Motor neuron (in vitro differentiated cells): ENCODE measurements around the gene SEMA3F. TPM values are rescaled to one million over a fixed set of nuclear protein-coding genes. Genes with fewer than 3 reads are reported as not detected.
A peak's percentile ranks its signal among the peaks of the same experiment; 100 is the strongest.
"Not testable (repeated sequence)": the region's sequence is repeated elsewhere in the genome, so short reads cannot be mapped to it uniquely, and the experiment has no call there.

Experiments
- ATAC-seq, 8 experiments: fragments of 200-7000 bp; cut with Tn5 transposase; replicated peaks in 6 of 8; 2 replicates each; pipeline ENCODE4 v1.8.0; 2021; ENCODE audit warnings: mild to moderate bottlenecking in 8 of 8, moderate library complexity in 8 of 8
- H3K27ac ChIP-seq, 2 donors: fragments of 250-450 bp; sonication (Bioruptor Pico); 2 replicates each; pipeline ENCODE4 v1.9.0; 2021; ENCODE audit warnings: antibody characterized with exemption in 2 of 2, mild to moderate bottlenecking in 2 of 2, moderate library complexity in 1 of 2
- H3K4me1 ChIP-seq, 2 donors: fragments of 250-450 bp; sonication (Bioruptor Pico); replicated peaks in 1 of 2; 2 replicates each; pipeline ENCODE4 v1.6.1; 2021; ENCODE audit warnings: antibody characterized with exemption in 2 of 2, mild to moderate bottlenecking in 2 of 2, moderate library complexity in 1 of 2
- H3K4me3 ChIP-seq, 5 donors: fragments of 250-450 bp; sonication (Bioruptor Pico); 2 replicates each; pipeline ENCODE4 v1.9.0; 2021; ENCODE audit warnings: antibody characterized with exemption in 5 of 5, mild to moderate bottlenecking in 5 of 5, moderate library complexity in 4 of 5
- WGBS, 10 experiments: fragments of 450-650 bp; shearing (Covaris generic); methylation state at CpG; one replicate each; pipeline ENCODE4 v1.0.0; 2022; 5-methylcytosine and 5-hydroxymethylcytosine counted together
- in situ Hi-C, 9 experiments: fragments of 400-800 bp; cut with MboI; loops; one replicate each; pipeline ENCODE4 v1.15.0; 2021; ENCODE audit warnings: low sequenced_read_pairs in 9 of 9, low pct_unique_long_range_greater_than_20kb in 2 of 9; ENCODE audit not compliant: unreplicated experiment in 9 of 9
- total RNA-seq, 8 experiments: library from RNA; unstranded; fragments of 300-600 nt; gene quantifications; 2 replicates each; pipeline versions ENCODE4 v1.2.3 to v1.2.4, GENCODE V29; 2022

SEMA3F gene
- total RNA-seq, 8 experiments from 2014 or later = 0.61 to 8.5 (median 3.1) TPM

- no peak overlapping the region for H3K4me3 ChIP-seq
- H3K27ac ChIP-seq = no peak overlapping the region
- peak in 1 of 8 experiments; percentile 3 for ATAC-seq
- H3K4me1 ChIP-seq = peaks cover 3 to 20% of the 10 kb centered on the region in 2 donors
- in situ Hi-C loops = no loop called here
- WGBS, 10 experiments = 60 to 100% (median 80%) methylated on average over 1 to 2 of the region's 6 CpGs; no CpG with 5 or more reads in 7 of the 10 experiments
Measured at GRCh38 chr3:50220109-50220508, 65.0 kb downstream of the SEMA3F start.

- no peak overlapping the region for H3K27ac ChIP-seq
- ATAC-seq = peak in 5 of 8 experiments; percentile 15 to 55 (median 23)
- H3K4me1 ChIP-seq = peaks cover 3 to 20% of the 10 kb centered on the region in 2 donors
- in situ Hi-C loops = no loop called here
- no CpG with 5 or more reads among the region's 4 CpGs for WGBS, 10 experiments
- H3K4me3 ChIP-seq = no peak overlapping the region
Measured at GRCh38 chr3:50221051-50221410, 65.9 kb downstream of the SEMA3F start.

- H3K4me1 ChIP-seq = peaks cover 3 to 23% of the 10 kb centered on the region in 2 donors
- H3K27ac ChIP-seq = no peak overlapping the region
- in situ Hi-C loops = no loop called here
- no peak overlapping the region for H3K4me3 ChIP-seq
- peak in 4 of 8 experiments; percentile 2 to 32 (median 10) for ATAC-seq
- WGBS, 10 experiments = 14 to 92% (median 60%) methylated on average over 1 to 5 of the region's 12 CpGs; no CpG with 5 or more reads in 6 of the 10 experiments
Measured at GRCh38 chr3:50221411-50222168, 66.5 kb downstream of the SEMA3F start.

GRCh38 chr3:50222169-50222528 lies 67.0 kb downstream of the SEMA3F start:
- Histone ChIP-seq H3K27ac (no peak overlapping the region), H3K4me1 (peaks cover 3 to 23% of the 10 kb centered on the region in 2 donors), H3K4me3 (no peak overlapping the region)
- ATAC-seq = no peak
- WGBS, 10 experiments = 80 to 100% methylated on average over 1 of the region's 1 CpG; no CpG with 5 or more reads in 8 of the 10 experiments
- in situ Hi-C loops = no loop called here

- in situ Hi-C loops = no loop called here
- no peak for ATAC-seq
- Histone ChIP-seq H3K4me1 (peaks cover 12 to 33% of the 10 kb centered on the region in 2 donors), H3K27ac (no peak overlapping the region), H3K4me3 (no peak overlapping the region)
- WGBS, 10 experiments = 0 to 78% (median 61%) methylated on average over 1 to 5 of the region's 5 CpGs; no CpG with 5 or more reads in 1 of the 10 experiments
Measured at GRCh38 chr3:50224639-50225038, 69.5 kb downstream of the SEMA3F start.

- 4 to 30% (median 20%) methylated on average over 1 to 5 of the region's 40 CpGs; no CpG with 5 or more reads in 7 of the 10 experiments for WGBS, 10 experiments
- ATAC-seq = peak in 3 of 8 experiments; percentile 21 to 32 (median 27)
- in situ Hi-C loops = no loop called here
- no peak overlapping the region for H3K27ac ChIP-seq
- peak overlapping the region; percentile 9 to 72 (median 52) for H3K4me3 ChIP-seq
- peaks cover 9 to 13% of the 10 kb centered on the region in 2 donors for H3K4me1 ChIP-seq
Measured at GRCh38 chr3:50226888-50227389, 71.8 kb downstream of the SEMA3F start.

- peak; percentile 86 to 91 (median 86) for ATAC-seq
- 0 to 10% (median 0%) methylated on average over 1 to 7 of the region's 51 CpGs; no CpG with 5 or more reads in 2 of the 10 experiments for WGBS, 10 experiments
- Histone ChIP-seq H3K4me3 (peak overlapping the region; percentile 42 to 72 (median 52)), H3K27ac (peak overlapping the region; percentile 72 to 82), H3K4me1 (peaks cover 9 to 13% of the 10 kb centered on the region in 2 donors)
- in situ Hi-C loops = no loop called here
Measured at GRCh38 chr3:50227390-50228183, 72.5 kb downstream of the SEMA3F start.

GRCh38 chr3:50228184-50228763 lies 73.2 kb downstream of the SEMA3F start:
- ATAC-seq = peak in 1 of 8 experiments; percentile 14
- H3K4me1 ChIP-seq = peaks cover 16 to 20% of the 10 kb centered on the region in 2 donors
- H3K4me3 ChIP-seq = peak overlapping the region; percentile 42 to 72 (median 52)
- 0 to 80% (median 52%) methylated on average over 1 to 9 of the region's 15 CpGs; no CpG with 5 or more reads in 4 of the 10 experiments for WGBS, 10 experiments
- peak overlapping the region; percentile 72 to 82 for H3K27ac ChIP-seq
- in situ Hi-C loops = not testable (repeated sequence)

DNA sequence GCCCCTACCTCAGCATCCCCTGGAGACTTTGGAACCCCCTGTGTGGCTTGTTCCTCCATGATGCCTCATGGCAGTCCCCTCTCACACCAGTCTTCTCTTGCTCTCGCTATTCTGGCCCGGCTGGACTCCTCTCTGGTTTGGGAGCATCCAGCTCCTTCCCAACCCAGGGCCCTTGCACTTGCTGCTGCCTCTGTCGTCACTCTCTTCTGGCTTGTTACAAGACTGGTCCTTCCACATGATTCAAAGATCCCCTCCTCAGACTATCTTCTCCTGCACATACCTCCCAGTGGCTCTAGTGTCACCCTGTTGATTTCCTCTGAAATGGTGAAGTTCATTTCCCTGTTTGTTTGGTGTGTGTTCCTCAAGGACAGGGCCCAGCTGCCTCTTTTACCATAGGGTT lies 74.4 kb downstream of the SEMA3F start:
- in situ Hi-C loops = no loop called here
- WGBS, 10 experiments = 80 to 100% (median 100%) methylated on average over 1 to 3 of the region's 3 CpGs; no CpG with 5 or more reads in 5 of the 10 experiments
- Histone ChIP-seq H3K4me1 (peaks cover 21 to 28% of the 10 kb centered on the region in 2 donors), H3K4me3 (no peak overlapping the region), H3K27ac (no peak overlapping the region)
- no peak for ATAC-seq

- in situ Hi-C loops = no loop called here
- 50 to 100% (median 87%) methylated on average over 1 to 6 of the region's 8 CpGs; no CpG with 5 or more reads in 3 of the 10 experiments for whole genome bisulfite sequencing, 10 experiments
- Histone ChIP-seq H3K4me1 (peaks cover 21 to 35% of the 10 kb centered on the region in 2 donors), H3K4me3 (no peak overlapping the region), H3K27ac (no peak overlapping the region)
- ATAC-seq = no peak
Measured at GRCh38 chr3:50230104-50230793, 75.1 kb downstream of the SEMA3F start.

- no peak overlapping the region for H3K27ac ChIP-seq
Measured at GRCh38 chr3:50230794-50231125, 75.6 kb downstream of the SEMA3F start.

DNA sequence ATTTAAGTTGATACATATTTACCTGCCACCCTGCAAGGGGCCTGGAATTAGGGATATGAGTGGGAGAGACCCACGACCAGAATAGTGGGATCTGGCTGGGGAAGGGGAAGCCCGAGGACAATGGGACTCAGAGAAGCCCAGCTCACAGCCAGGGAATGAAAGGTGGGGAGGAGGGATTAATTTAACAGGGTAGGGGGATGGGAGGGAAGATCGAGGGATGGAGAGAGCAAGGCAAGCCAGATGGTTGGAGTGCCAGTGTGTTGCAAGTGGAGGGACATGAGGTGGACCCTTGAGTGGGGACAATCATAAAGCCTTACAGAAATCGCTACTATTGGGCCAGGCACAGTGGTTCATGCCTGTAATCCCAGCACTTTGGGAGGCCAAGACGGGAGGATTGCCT lies 76.5 kb downstream of the SEMA3F start:
- WGBS, 10 experiments = 17 to 100% (median 77%) methylated on average over 1 to 4 of the region's 5 CpGs; no CpG with 5 or more reads in 7 of the 10 experiments
- in situ Hi-C loops = no loop called here
- Histone ChIP-seq H3K4me3 (no peak overlapping the region), H3K27ac (no peak overlapping the region), H3K4me1 (peaks cover 24 to 36% of the 10 kb centered on the region in 2 donors)
- ATAC-seq = no peak

More at GRCh38 chr3:50230794-50231125, 75.6 kb downstream of the SEMA3F start:
- in situ Hi-C loops = no loop called here
- Histone ChIP-seq H3K4me1 (peaks cover 24 to 39% of the 10 kb centered on the region in 2 donors), H3K4me3 (no peak overlapping the region)
- WGBS, 10 experiments = 0 to 100% (median 90%) methylated on average over 1 to 3 of the region's 4 CpGs; no CpG with 5 or more reads in 1 of the 10 experiments
- ATAC-seq = no peak
